Esophagus muscularis mucosa (tissue), 4 donors: Measurements from ENCODE around the gene CDK5R1. TPM values are rescaled to one million over a fixed set of nuclear protein-coding genes. Genes with fewer than 3 reads are reported as not detected.

Source experiments
- DNase-seq: peaks from one replicate; pipeline ENCODE4 v3.0.0-alpha.2; 2017; ENCODE audit errors: extremely low spot score
- H3K27ac ChIP-seq, 4 donors: fragments of 200-600 bp; sonication (generic); replicated peaks in 1 of 4; 1 replicate in 3 of 4; 2 replicates in 1 of 4; pipeline ENCODE4 v1.5.1; 2016 to 2019; ENCODE audit warnings: mild to moderate bottlenecking in 1 of 4
- H3K27me3 ChIP-seq, 4 donors: fragments of 200-600 bp; sonication (generic); one replicate each; pipeline versions ENCODE4 v1.5.1 to v1.6.0; 2016 to 2019
- H3K36me3 ChIP-seq, 4 donors: fragments of 200-600 bp; sonication (generic); one replicate each; pipeline ENCODE4 v1.5.1; 2016 to 2019
- H3K4me1 ChIP-seq, 4 donors: fragments of 200-600 bp; sonication (generic); one replicate each; pipeline ENCODE4 v1.5.1; 2016 to 2019
- H3K4me3 ChIP-seq, 4 donors: fragments of 200-600 bp; sonication (generic); 1 replicate in 2 of 4; 2 replicates in 2 of 4; pipeline ENCODE4 v1.5.1; 2016 to 2019; ENCODE audit warnings: mild to moderate bottlenecking in 4 of 4, moderate library complexity in 1 of 4
- H3K9me3 ChIP-seq, 4 donors: fragments of 200-600 bp; sonication (generic); 1 replicate in 3 of 4; 2 replicates in 1 of 4; pipeline ENCODE4 v1.5.1; 2016 to 2019
- EP300 ChIP-seq: sonication (generic); formaldehyde crosslinking; IDR thresholded peaks from one replicate; pipeline ENCODE4 v1.6.1; 2017; ENCODE audit warnings: antibody characterized with exemption
- WGBS: methylation state at CpG from one replicate; pipeline ENCODE4 v1.1.5; 2018; 5-methylcytosine and 5-hydroxymethylcytosine counted together
- intact Hi-C: fragments of 100-400 bp; cut with DNase I; formaldehyde crosslinking; loops from one replicate; pipeline ENCODE4 v1.15.1; 2023
- small RNA-seq, 3 donors: library from RNA; depleted of rRNA; stranded (forward); fragments of <200 nt; gene quantifications; one replicate each; pipeline ENCODE3, GENCODE V24; 2016
- total RNA-seq, 4 donors: library from RNA; depleted of rRNA; stranded (reverse); fragments of >200 nt; gene quantifications; one replicate each; pipeline versions ENCODE4 v1.1.0 to v1.2.1, GENCODE V29; 2016

The CDK5R1 gene
- total RNA-seq, 4 donors from 2014 or later = 0.33 to 1.2 (median 0.64) TPM

GRCh38 chr17:32536736-32537643, 50.2 kb downstream of the CDK5R1 start:
- intact Hi-C loops = no loop called here
- 59% methylated on average over 8 of the region's 8 CpGs for WGBS
- no peak for TF ChIP-seq EP300
- Histone ChIP-seq H3K4me3 (no peak overlapping the region), H3K36me3 (no peaks in the 10 kb centered on the region), H3K27me3 (no peaks in the 10 kb centered on the region), H3K4me1 (peaks cover 0 to 8% (median 4%) of the 10 kb centered on the region in 4 donors), H3K27ac (no peak overlapping the region), H3K9me3 (no peaks in the 10 kb centered on the region)
- no peak for DNase-seq

Small RNA genes within 50 kb of the gene (small RNA-seq; reads per million reads assigned to genes)
- 0 reads per million in 3 donors for gene RF00019

Other genes starting within 250 kb of the CDK5R1 start
- 1 to 10 TPM in 2 of 4 donors, under 1 TPM in 2; 0.42 to 2.1 (median 1.0) TPM for gene RHBDL3, start 221.2 kb upstream of the CDK5R1 start, total RNA-seq
- 10 to 100 TPM in 1 of 4 donors, 1 to 10 TPM in 3; 9.1 to 11.6 (median 9.5) TPM for gene C17orf75, start 144.8 kb upstream of the CDK5R1 start, total RNA-seq
- gene ZNF207, start 136.8 kb upstream of the CDK5R1 start, total RNA-seq = 10 to 100 TPM; 68.1 to 92.1 (median 86.3) TPM
- gene PSMD11, start 42.5 kb upstream of the CDK5R1 start, total RNA-seq = 10 to 100 TPM; 39.9 to 70.2 (median 64.7) TPM